CD1c-positive myeloid dendritic cell (primary cell): ENCODE measurements around the gene MAVS.
A peak's percentile ranks its signal among the peaks of the same experiment; 100 is the strongest.

Experiments used
- DNase-seq: peaks from one replicate; pipeline ENCODE4 v3.0.0-alpha.2; 2016; ENCODE audit errors: extremely low spot score

The MAVS gene

GRCh38 chr20:3846740-3847428 lies at the start of gene MAVS:
MAVS (plus strand) TSS chr20:3846834; CDS start chr20:3854625, 7,791 bp downstream.
- peak; percentile 92 for DNase-seq

- no peak for DNase-seq
Observed at GRCh38 chr20:3797226-3797545, 49.4 kb upstream of the MAVS start.

- no peak for DNase-seq
Observed at GRCh38 chr20:3797592-3798372, 48.9 kb upstream of the MAVS start.

GRCh38 chr20:3798373-3798768 lies 48.3 kb upstream of the MAVS start:
- DNase-seq, result no peak

GRCh38 chr20:3798908-3799248 lies 47.8 kb upstream of the MAVS start:
- DNase-seq, result no peak

GRCh38 chr20:3800256-3800877 lies 46.3 kb upstream of the MAVS start:
- no peak for DNase-seq

GRCh38 chr20:3800878-3801260 lies 45.8 kb upstream of the MAVS start:
- no peak for DNase-seq

DNA sequence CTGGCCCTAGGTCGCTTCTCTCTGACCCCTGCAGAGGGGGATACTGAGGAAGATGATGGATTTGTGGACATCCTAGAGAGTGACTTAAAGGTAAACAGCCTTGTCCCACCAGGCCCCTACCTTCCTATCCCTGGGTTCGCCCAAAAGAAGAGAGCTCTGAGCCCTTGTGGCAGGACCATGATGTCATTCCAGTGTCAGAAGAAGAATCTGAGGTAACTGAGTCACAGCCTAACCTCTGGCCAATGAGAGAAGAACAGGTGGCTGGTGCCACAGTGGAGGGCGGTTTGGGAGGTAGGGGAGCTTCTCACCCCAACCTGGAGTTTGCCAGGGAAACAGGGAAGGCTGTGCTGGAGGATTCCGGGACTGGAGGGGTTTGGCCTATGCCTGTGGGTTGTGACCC lies 45.3 kb upstream of the MAVS start:
- DNase-seq, result no peak

- DNase-seq, result no peak
Observed at GRCh38 chr20:3801846-3802245, 44.8 kb upstream of the MAVS start.

DNA sequence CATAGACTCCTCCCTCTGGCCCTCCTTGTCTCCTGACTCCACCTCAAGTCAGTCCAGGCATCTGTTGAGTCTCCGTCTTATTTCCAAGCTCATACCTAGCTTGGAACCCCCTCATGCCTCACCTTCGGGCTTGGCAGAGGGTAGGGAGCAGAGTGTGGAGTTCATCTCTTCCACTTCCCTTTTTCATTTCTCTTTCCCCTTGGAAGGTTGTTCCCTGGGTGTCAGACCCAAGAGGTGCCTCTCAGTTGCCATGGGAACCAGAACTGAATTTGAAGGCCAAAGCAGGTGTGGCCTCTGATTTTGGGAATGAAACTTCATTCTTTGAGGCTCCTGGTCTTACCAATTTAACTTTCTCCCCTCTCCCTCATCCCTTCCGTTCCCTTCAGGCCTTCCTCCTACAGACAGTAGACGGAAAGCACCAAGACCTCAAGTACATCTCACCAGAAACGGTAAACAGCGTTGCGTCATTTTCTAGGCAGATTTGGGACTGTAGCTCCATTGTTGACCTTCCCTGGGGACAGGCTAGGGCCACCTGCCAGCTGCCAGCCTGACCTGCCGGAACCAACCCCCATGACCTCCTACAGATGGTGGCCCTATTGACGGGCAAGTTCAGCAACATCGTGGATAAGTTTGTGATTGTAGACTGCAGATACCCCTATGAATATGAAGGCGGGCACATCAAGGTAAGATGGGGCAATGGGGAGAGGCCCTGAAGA lies 44.0 kb upstream of the MAVS start:
- no peak for DNase-seq

- no peak for DNase-seq
Observed at GRCh38 chr20:3803289-3803688, 43.3 kb upstream of the MAVS start.

- no peak for DNase-seq
Observed at GRCh38 chr20:3803854-3804253, 42.8 kb upstream of the MAVS start.

DNA sequence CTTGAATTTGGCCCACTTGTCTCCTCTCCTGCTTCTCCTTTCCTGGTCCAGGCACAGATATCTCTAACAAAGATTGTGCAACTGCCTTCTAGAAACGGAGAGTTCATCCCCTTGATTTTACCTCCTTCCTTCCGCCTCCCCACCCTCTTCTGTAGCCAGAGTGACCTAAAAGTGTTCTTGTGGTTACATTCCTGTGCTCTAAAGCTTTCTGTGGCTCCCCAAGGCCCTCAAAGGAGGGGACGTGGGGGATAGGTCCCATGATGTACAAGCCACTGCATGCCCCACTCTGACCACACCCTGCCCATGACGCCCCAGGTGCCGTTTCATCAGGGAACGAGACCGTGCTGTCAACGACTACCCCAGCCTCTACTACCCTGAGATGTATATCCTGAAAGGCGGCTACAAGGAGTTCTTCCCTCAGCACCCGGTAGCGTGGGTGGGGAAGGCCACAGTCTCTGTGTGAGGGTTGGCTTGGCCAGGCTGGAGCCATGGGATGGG lies 42.3 kb upstream of the MAVS start:
- no peak for DNase-seq

DNA sequence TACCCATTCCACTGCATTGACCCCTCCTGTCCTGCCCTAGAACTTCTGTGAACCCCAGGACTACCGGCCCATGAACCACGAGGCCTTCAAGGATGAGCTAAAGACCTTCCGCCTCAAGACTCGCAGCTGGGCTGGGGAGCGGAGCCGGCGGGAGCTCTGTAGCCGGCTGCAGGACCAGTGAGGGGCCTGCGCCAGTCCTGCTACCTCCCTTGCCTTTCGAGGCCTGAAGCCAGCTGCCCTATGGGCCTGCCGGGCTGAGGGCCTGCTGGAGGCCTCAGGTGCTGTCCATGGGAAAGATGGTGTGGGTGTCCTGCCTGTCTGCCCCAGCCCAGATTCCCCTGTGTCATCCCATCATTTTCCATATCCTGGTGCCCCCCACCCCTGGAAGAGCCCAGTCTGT lies 41.9 kb upstream of the MAVS start:
- DNase-seq, result no peak

GRCh38 chr20:3808544-3808943 lies 38.1 kb upstream of the MAVS start:
- no peak for DNase-seq

DNA sequence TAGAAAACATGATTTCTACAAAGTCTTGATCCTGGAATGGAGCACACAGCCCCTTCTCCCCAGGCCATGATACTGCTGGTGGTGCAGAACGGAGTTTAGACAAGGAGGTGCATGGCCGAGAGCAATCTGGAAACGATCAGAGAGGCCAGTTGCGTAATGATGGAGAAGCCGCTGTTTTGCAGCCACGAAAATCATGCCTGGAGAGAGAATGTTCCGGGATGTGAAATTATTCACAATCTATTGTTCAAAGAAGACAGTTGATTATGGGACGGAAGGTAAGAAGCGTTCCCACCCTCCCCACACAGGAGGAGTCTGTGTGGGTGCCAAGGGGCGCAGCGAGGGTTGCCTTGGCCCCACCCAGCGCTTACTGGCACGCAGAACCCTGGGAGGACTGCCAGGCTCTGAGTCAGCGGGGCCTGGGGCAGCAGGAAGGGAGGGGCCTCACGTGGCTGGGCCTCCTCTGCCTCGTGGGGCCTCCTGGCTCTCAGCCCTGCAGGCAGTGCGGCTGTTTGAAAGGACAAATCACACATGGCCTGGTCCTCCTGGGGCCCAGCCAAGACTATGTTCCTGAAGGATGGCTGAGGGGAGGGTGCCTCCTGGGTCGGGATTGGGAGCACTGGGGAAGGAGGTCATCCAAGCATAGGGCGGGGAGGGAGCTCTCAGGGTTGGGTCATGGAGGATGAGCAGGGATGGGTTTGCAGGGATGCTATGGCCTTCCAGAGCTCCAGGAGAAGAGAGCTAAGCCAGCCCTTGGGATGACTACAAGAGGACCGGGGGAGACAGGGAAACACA lies 35.0 kb upstream of the MAVS start:
- peak; percentile 95 for DNase-seq

GRCh38 chr20:3812259-3812681 lies 34.4 kb upstream of the MAVS start:
- no peak for DNase-seq

GRCh38 chr20:3812975-3813847 lies 33.4 kb upstream of the MAVS start:
- DNase-seq, result no peak

GRCh38 chr20:3813848-3814581 lies 32.6 kb upstream of the MAVS start:
- no peak for DNase-seq

GRCh38 chr20:3814928-3815495 lies 31.6 kb upstream of the MAVS start:
- DNase-seq, result no peak
